22Rv1 (cell line): ENCODE data around the gene HDAC10.

ENCODE experiments used
- ZFX ChIP-seq: fragments of 450-650 bp; IDR thresholded peaks from 2 replicates; pipeline ENCODE4 v1.6.1; 2017; ENCODE audit warnings: antibody characterized with exemption, borderline replicate concordance
- TF ChIP-seq, protein P1 (sequence below): fragments of 450-650 bp; IDR thresholded peaks from 2 replicates; pipeline ENCODE4 v1.5.1; 2017; ENCODE audit warnings: mild to moderate bottlenecking

DNA sequence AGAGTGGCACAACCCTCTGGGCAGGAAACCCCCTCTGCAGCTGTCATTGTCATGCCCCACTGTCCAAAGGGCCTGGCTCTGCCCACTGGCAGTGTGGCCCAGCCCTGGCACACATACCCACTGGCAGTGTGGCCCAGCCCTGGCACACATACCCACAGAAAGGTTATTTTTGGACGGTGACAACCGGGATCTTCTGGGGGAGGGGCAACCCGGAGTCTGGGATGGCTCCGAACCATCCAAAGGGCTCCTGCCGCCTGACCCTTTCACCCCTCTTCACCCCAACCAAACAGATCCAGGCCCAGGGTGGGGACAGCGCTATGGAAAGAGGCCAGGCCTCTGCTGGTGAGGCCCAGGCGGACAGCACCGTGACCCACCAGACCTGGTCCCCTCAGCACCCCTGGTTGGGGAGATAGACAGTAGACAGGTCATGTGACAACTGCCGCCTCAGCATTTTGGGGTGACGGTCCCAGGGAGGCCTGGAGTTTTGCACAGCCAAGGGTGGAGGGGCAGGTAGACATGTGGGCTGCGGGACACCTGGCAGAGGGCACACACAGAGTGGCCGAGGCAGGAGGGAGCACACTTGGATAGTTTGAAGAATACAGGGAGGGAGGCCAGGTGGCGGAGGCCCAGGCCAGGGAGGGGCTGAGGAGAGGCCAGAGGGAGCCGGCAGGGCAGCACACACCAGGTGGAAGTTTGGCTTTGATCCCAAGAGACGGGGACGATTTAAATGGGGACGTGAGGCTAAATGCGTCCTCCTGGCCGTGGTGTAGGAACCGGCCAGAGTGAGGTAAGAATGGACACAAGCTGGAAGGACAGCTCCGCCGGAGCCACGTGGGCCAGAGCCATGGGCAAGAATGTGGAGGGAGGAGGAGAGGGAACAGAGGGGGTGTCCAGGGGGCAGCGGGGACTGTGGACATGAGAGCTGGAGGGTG is 7.6 kb upstream of the HDAC10 start:
- TF ChIP-seq, protein P1, sequence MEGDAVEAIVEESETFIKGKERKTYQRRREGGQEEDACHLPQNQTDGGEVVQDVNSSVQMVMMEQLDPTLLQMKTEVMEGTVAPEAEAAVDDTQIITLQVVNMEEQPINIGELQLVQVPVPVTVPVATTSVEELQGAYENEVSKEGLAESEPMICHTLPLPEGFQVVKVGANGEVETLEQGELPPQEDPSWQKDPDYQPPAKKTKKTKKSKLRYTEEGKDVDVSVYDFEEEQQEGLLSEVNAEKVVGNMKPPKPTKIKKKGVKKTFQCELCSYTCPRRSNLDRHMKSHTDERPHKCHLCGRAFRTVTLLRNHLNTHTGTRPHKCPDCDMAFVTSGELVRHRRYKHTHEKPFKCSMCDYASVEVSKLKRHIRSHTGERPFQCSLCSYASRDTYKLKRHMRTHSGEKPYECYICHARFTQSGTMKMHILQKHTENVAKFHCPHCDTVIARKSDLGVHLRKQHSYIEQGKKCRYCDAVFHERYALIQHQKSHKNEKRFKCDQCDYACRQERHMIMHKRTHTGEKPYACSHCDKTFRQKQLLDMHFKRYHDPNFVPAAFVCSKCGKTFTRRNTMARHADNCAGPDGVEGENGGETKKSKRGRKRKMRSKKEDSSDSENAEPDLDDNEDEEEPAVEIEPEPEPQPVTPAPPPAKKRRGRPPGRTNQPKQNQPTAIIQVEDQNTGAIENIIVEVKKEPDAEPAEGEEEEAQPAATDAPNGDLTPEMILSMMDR: no peak
- TF ChIP-seq ZFX: no peak
